Measurements from ENCODE around the gene STRA8.
A peak's percentile ranks its signal among the peaks of the same experiment; 100 is the strongest.

STRA8 gene

GRCh38 chr7:135260930-135261721, 27.5 kb downstream of the STRA8 start:
- Histone ChIP-seq H3K9me3 (peaks cover 19% of the 10 kb centered on the region), H3K36me3 (no peaks in the 10 kb centered on the region), H3K4me1 (peaks cover 14% of the 10 kb centered on the region; the same call in 1 of the 2 replicates), H3K4me2 (no peak overlapping the region), H3K27ac (no peak overlapping the region), H4K20me1 (no peaks in the 10 kb centered on the region), H3K4me3 (no peak overlapping the region), H3K9ac (no peak overlapping the region), H3K27me3 (no peaks in the 10 kb centered on the region)
- TF ChIP-seq Cebpa-rat (IDR thresholded peaks at IDR 0.05) = no peak

GRCh38 chr7:135262623-135263320, 29.1 kb downstream of the STRA8 start:
- Histone ChIP-seq H3K27me3 (no peaks in the 10 kb centered on the region), H3K4me1 (peaks cover 14% of the 10 kb centered on the region; the same call in 1 of the 2 replicates), H3K27ac (no peak overlapping the region), H3K9ac (no peak overlapping the region), H4K20me1 (no peaks in the 10 kb centered on the region), H3K4me2 (peak overlapping the region; percentile 20), H3K9me3 (peaks cover 19% of the 10 kb centered on the region), H3K36me3 (no peaks in the 10 kb centered on the region), H3K4me3 (no peak overlapping the region)
- TF ChIP-seq Cebpa-rat (IDR thresholded peaks at IDR 0.05) = no peak

- Histone ChIP-seq H3K4me3 (no peak overlapping the region), H3K27ac (no peak overlapping the region), H3K36me3 (no peaks in the 10 kb centered on the region), H3K9ac (no peak overlapping the region), H3K27me3 (no peaks in the 10 kb centered on the region), H3K4me1 (peaks cover 14% of the 10 kb centered on the region; the same call in 1 of the 2 replicates), H4K20me1 (no peaks in the 10 kb centered on the region), H3K4me2 (no peak overlapping the region), H3K9me3 (peaks cover 19% of the 10 kb centered on the region)
- TF ChIP-seq Cebpa-rat (IDR thresholded peaks at IDR 0.05) = no peak
Observed at GRCh38 chr7:135263321-135263970, 29.8 kb downstream of the STRA8 start.

- H3K27me3 ChIP-seq = no peaks in the 10 kb centered on the region
- no peak overlapping the region for H3K4me2 ChIP-seq
- no peak for TF ChIP-seq Cebpa-rat (IDR thresholded peaks at IDR 0.05)
- no peak overlapping the region for H3K9ac ChIP-seq
- H3K36me3 ChIP-seq = no peaks in the 10 kb centered on the region
- H4K20me1 ChIP-seq = no peaks in the 10 kb centered on the region
- H3K4me3 ChIP-seq = no peak overlapping the region
- H3K9me3 ChIP-seq = peaks cover 19% of the 10 kb centered on the region
- no peak overlapping the region for H3K27ac ChIP-seq
- H3K4me1 ChIP-seq = peaks cover 14% of the 10 kb centered on the region; the same call in 1 of the 2 replicates
Observed at GRCh38 chr7:135265637-135266036, 32.0 kb downstream of the STRA8 start.

GRCh38 chr7:135269921-135270320, 36.3 kb downstream of the STRA8 start:
- no peak overlapping the region for H3K4me2 ChIP-seq
- no peak overlapping the region for H3K27ac ChIP-seq
- H3K27me3 ChIP-seq = no peaks in the 10 kb centered on the region
- no peak overlapping the region for H3K4me3 ChIP-seq
- no peak for TF ChIP-seq Cebpa-rat (IDR thresholded peaks at IDR 0.05)
- H3K9me3 ChIP-seq = no peaks in the 10 kb centered on the region; the same call in 1 of the 2 replicates
- H4K20me1 ChIP-seq = no peaks in the 10 kb centered on the region
- H3K4me1 ChIP-seq = no peaks in the 10 kb centered on the region
- no peaks in the 10 kb centered on the region for H3K36me3 ChIP-seq
- no peak overlapping the region for H3K9ac ChIP-seq

- no peaks in the 10 kb centered on the region for H4K20me1 ChIP-seq
Observed at GRCh38 chr7:135270577-135271254, 37.1 kb downstream of the STRA8 start.

GRCh38 chr7:135271255-135271615, 37.6 kb downstream of the STRA8 start:
- Histone ChIP-seq H3K9me3 (no peaks in the 10 kb centered on the region), H3K27me3 (no peaks in the 10 kb centered on the region), H4K20me1 (no peaks in the 10 kb centered on the region), H3K9ac (no peak overlapping the region), H3K4me1 (no peaks in the 10 kb centered on the region), H3K36me3 (no peaks in the 10 kb centered on the region), H3K4me2 (no peak overlapping the region), H3K4me3 (no peak overlapping the region), H3K27ac (no peak overlapping the region)
- TF ChIP-seq Cebpa-rat (IDR thresholded peaks at IDR 0.05) = no peak

More at GRCh38 chr7:135270577-135271254, 37.1 kb downstream of the STRA8 start:
- Histone ChIP-seq H3K9me3 (no peaks in the 10 kb centered on the region), H3K27ac (no peak overlapping the region), H3K9ac (no peak overlapping the region), H3K4me1 (no peaks in the 10 kb centered on the region), H3K4me2 (no peak overlapping the region), H3K36me3 (no peaks in the 10 kb centered on the region), H3K27me3 (no peaks in the 10 kb centered on the region), H3K4me3 (no peak overlapping the region)
- no peak for TF ChIP-seq Cebpa-rat (IDR thresholded peaks at IDR 0.05)

GRCh38 chr7:135272303-135272702, 38.7 kb downstream of the STRA8 start:
- H4K20me1 ChIP-seq = no peaks in the 10 kb centered on the region
- no peak overlapping the region for H3K9ac ChIP-seq
- no peak for TF ChIP-seq Cebpa-rat (IDR thresholded peaks at IDR 0.05)
- no peak overlapping the region for H3K4me2 ChIP-seq
- H3K27ac ChIP-seq = no peak overlapping the region
- H3K4me3 ChIP-seq = no peak overlapping the region
- H3K4me1 ChIP-seq = no peaks in the 10 kb centered on the region
- H3K9me3 ChIP-seq = no peaks in the 10 kb centered on the region
- H3K27me3 ChIP-seq = no peaks in the 10 kb centered on the region
- no peaks in the 10 kb centered on the region for H3K36me3 ChIP-seq

- Histone ChIP-seq H3K4me3 (no peak overlapping the region), H3K4me1 (no peaks in the 10 kb centered on the region), H3K9ac (no peak overlapping the region), H3K27ac (no peak overlapping the region), H3K9me3 (no peaks in the 10 kb centered on the region), H3K4me2 (no peak overlapping the region), H3K36me3 (no peaks in the 10 kb centered on the region), H4K20me1 (no peaks in the 10 kb centered on the region), H3K27me3 (no peaks in the 10 kb centered on the region)
- TF ChIP-seq Cebpa-rat (IDR thresholded peaks at IDR 0.05) = no peak
Observed at GRCh38 chr7:135273581-135273980, 39.9 kb downstream of the STRA8 start.

Data from BLaER1 (cell line).